Prostate gland (tissue), 2 donors: Measurements from ENCODE around the gene PRR15L. TPM values are rescaled to one million over a fixed set of nuclear protein-coding genes. Genes with fewer than 3 reads are reported as not detected.

Source experiments
- DNase-seq: peaks from one replicate; pipeline ENCODE4 v3.0.0-alpha.2; 2019; ENCODE audit warnings: low spot score
- H3K27ac ChIP-seq, 2 donors: fragments of 200-600 bp; sonication (generic); 2 replicates each; pipeline ENCODE4 v1.5.1; 2017 to 2019
- H3K27me3 ChIP-seq: fragments of 200-600 bp; sonication (generic); replicated peaks from 2 replicates; pipeline ENCODE4 v1.5.1; 2019; ENCODE audit not compliant: insufficient read depth
- H3K36me3 ChIP-seq, 2 donors: fragments of 200-600 bp; sonication (generic); 1 replicate in 1 of 2; 2 replicates in 1 of 2; pipeline versions ENCODE4 v1.5.1 to v1.8.1; 2017 to 2019
- H3K4me1 ChIP-seq: fragments of 200-600 bp; sonication (generic); replicated peaks from 2 replicates; pipeline ENCODE4 v1.5.1; 2019
- H3K4me3 ChIP-seq, 2 donors: fragments of 200-600 bp; sonication (generic); 2 replicates each; pipeline ENCODE4 v1.5.1; 2017 to 2019
- H3K9me3 ChIP-seq: fragments of 200-600 bp; sonication (generic); 2 replicates; pipeline ENCODE4 v1.5.1; 2017
- CTCF ChIP-seq, 4 experiments: fragments of 200-600 bp in 2 of 4; fragments of 450-650 bp in 2 of 4; sonication (generic) in 2 of 4; IDR thresholded peaks; 1 replicate in 3 of 4; 2 replicates in 1 of 4; pipeline ENCODE4 v1.5.1; 2016 to 2019; ENCODE audit warnings: antibody characterized with exemption in 4 of 4, mild to moderate bottlenecking in 2 of 4, moderate library complexity in 2 of 4
- POLR2A ChIP-seq: fragments of 450-650 bp; IDR thresholded peaks from one replicate; pipeline ENCODE4 v1.6.1; 2016; ENCODE audit warnings: antibody characterized with exemption, mild to moderate bottlenecking
- POLR2AphosphoS5 ChIP-seq: sonication (generic); formaldehyde crosslinking; IDR thresholded peaks from one replicate; pipeline ENCODE4 v1.6.1; 2017; ENCODE audit warnings: antibody characterized with exemption
- WGBS: methylation state at CpG from one replicate; pipeline ENCODE4 v1.1.5; 2018; 5-methylcytosine and 5-hydroxymethylcytosine counted together
- intact Hi-C: fragments of 100-400 bp; cut with DNase I; formaldehyde crosslinking; loops from one replicate; pipeline ENCODE4 v1.14.2; 2022
- total RNA-seq, 2 donors: library from RNA; depleted of rRNA; stranded (reverse); fragments of >200 nt; gene quantifications; one replicate each; pipeline ENCODE4 v1.1.0, GENCODE V29; 2016

Gene PRR15L
- total RNA-seq, 2 donors from 2014 or later, result 19.9 to 59.7 TPM

GRCh38 chr17:47982645-47983390 is 25.1 kb upstream of the PRR15L start:
- H3K36me3 ChIP-seq, result peaks cover 8 to 19% of the 10 kb centered on the region in 2 donors
- no peaks in the 10 kb centered on the region for H3K27me3 ChIP-seq
- no peaks in the 10 kb centered on the region for H3K9me3 ChIP-seq
- WGBS, result 88% methylated on average over 9 of the region's 9 CpGs
- no peak for TF ChIP-seq POLR2AphosphoS5
- TF ChIP-seq POLR2A, result no peak
- no peak for TF ChIP-seq CTCF (IDR thresholded peaks at IDR 0.05)
- peak overlapping the region in 1 of 2 donors; percentile 50 for H3K27ac ChIP-seq
- no peak overlapping the region for H3K4me3 ChIP-seq
- intact Hi-C loops, result no loop called here
- DNase-seq, result no peak
- peaks cover 23% of the 10 kb centered on the region for H3K4me1 ChIP-seq

- Histone ChIP-seq H3K36me3 (peaks cover 8 to 19% of the 10 kb centered on the region in 2 donors), H3K4me1 (peaks cover 18% of the 10 kb centered on the region), H3K27me3 (no peaks in the 10 kb centered on the region), H3K4me3 (no peak overlapping the region), H3K9me3 (no peaks in the 10 kb centered on the region), H3K27ac (no peak overlapping the region)
- 77% methylated on average over 14 of the region's 14 CpGs for WGBS
- no peak for DNase-seq
- intact Hi-C loops, result no loop called here
- TF ChIP-seq CTCF (IDR thresholded peaks at IDR 0.05) (no peak), POLR2AphosphoS5 (no peak), POLR2A (no peak)
Observed at GRCh38 chr17:47982091-47982617, 24.5 kb upstream of the PRR15L start.

- Histone ChIP-seq H3K4me1 (peaks cover 15% of the 10 kb centered on the region), H3K9me3 (no peaks in the 10 kb centered on the region), H3K27me3 (no peaks in the 10 kb centered on the region), H3K36me3 (peaks cover 8 to 19% of the 10 kb centered on the region in 2 donors), H3K4me3 (no peak overlapping the region), H3K27ac (no peak overlapping the region)
- no peak for TF ChIP-seq POLR2A
- TF ChIP-seq CTCF (IDR thresholded peaks at IDR 0.05), result no peak
- no peak for TF ChIP-seq POLR2AphosphoS5
- no peak for DNase-seq
- intact Hi-C loops, result no loop called here
- 96% methylated on average over 9 of the region's 9 CpGs for WGBS
Observed at GRCh38 chr17:47981462-47981861, 23.8 kb upstream of the PRR15L start.

GRCh38 chr17:47980541-47980940 is 22.9 kb upstream of the PRR15L start:
- intact Hi-C loops, result no loop called here
- Histone ChIP-seq H3K4me1 (peaks cover 15% of the 10 kb centered on the region), H3K36me3 (peaks cover 8 to 26% of the 10 kb centered on the region in 2 donors), H3K27me3 (no peaks in the 10 kb centered on the region), H3K9me3 (no peaks in the 10 kb centered on the region), H3K4me3 (no peak overlapping the region), H3K27ac (no peak overlapping the region)
- TF ChIP-seq POLR2AphosphoS5 (no peak), CTCF (IDR thresholded peaks at IDR 0.05) (no peak), POLR2A (no peak)
- DNase-seq, result no peak

- H3K4me1 ChIP-seq, result peaks cover 5% of the 10 kb centered on the region
- no peak overlapping the region for H3K4me3 ChIP-seq
- peaks cover 13 to 37% of the 10 kb centered on the region in 2 donors for H3K36me3 ChIP-seq
- intact Hi-C loops, result loop anchor here (5.0 kb wide), 1 partner anchor 39 kb away; no protein-coding TSS in a partner anchor
- no peaks in the 10 kb centered on the region for H3K9me3 ChIP-seq
- WGBS, result 14% methylated on average over 7 of the region's 7 CpGs
- H3K27me3 ChIP-seq, result no peaks in the 10 kb centered on the region
- H3K27ac ChIP-seq, result no peak overlapping the region
- DNase-seq, result peak; percentile 37
- TF ChIP-seq CTCF (IDR thresholded peaks at IDR 0.05) (peak; percentile 19 to 74 (median 64)), POLR2AphosphoS5 (no peak), POLR2A (no peak)
Observed at GRCh38 chr17:47978324-47978723, 20.6 kb upstream of the PRR15L start.
